Subcutaneous abdominal adipose tissue (tissue), 5 donors: ENCODE measurements around the gene EHF.

Source experiments
- H3K27ac ChIP-seq: one replicate; pipeline ENCODE4 v1.7.0; 2013; ENCODE audit warnings: low read depth, mild to moderate bottlenecking, inconsistent platforms, low read length, moderate library complexity
- H3K27me3 ChIP-seq, 5 donors: one replicate each; pipeline ENCODE4 v1.7.0; 2013; ENCODE audit warnings: low read length in 5 of 5, inconsistent platforms in 1 of 5; ENCODE audit not compliant: control insufficient read depth in 5 of 5, insufficient read depth in 4 of 5
- H3K36me3 ChIP-seq, 5 donors: one replicate each; pipeline ENCODE4 v1.7.0; 2013; ENCODE audit warnings: low read length in 5 of 5; ENCODE audit not compliant: control insufficient read depth in 5 of 5, insufficient read depth in 5 of 5
- H3K4me1 ChIP-seq, 5 donors: one replicate each; pipeline ENCODE4 v1.7.0; 2013; ENCODE audit warnings: low read length in 5 of 5, mild to moderate bottlenecking in 3 of 5, moderate library complexity in 1 of 5; ENCODE audit not compliant: control insufficient read depth in 5 of 5, insufficient read depth in 5 of 5
- H3K4me3 ChIP-seq, 5 donors: one replicate each; pipeline ENCODE4 v1.7.0; 2013; ENCODE audit warnings: low read length in 5 of 5, low read depth in 1 of 5
- H3K9ac ChIP-seq, 5 donors: one replicate each; pipeline ENCODE4 v1.7.0; 2013; ENCODE audit warnings: low read length in 5 of 5, mild to moderate bottlenecking in 4 of 5, moderate library complexity in 3 of 5
- H3K9me3 ChIP-seq, 5 donors: one replicate each; pipeline ENCODE4 v1.7.0; 2013; ENCODE audit warnings: low read length in 5 of 5; ENCODE audit not compliant: control insufficient read depth in 5 of 5
- donor health status: healthy.
- donor health status: healthy.
- donor health status: healthy.
- donor health status: healthy.
- donor health status: healthy.

EHF gene

DNA sequence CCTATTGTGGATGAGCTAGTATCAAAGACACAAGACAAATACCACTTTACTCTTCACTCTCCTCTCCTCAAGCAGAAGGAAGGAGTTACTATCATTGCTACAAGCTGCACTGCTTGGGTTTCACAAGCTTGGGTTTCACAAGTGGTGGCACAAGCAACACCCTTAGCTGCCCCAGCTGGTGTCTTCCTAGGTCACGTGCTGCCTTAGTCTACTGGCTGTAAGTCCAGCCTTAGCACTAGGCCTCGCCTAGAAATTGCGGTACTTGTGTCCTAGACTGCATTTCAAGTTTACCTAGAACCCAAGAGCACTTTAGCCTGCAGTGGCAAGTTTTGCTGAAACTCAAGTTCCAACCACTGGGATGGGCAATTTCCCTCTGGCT lies 86.6 kb downstream of the EHF start:
- peaks cover 6 to 20% (median 14%) of the 10 kb centered on the region in 5 donors for H3K9me3 ChIP-seq
- H3K9ac ChIP-seq, result no peak overlapping the region
- no peaks in the 10 kb centered on the region for H3K4me1 ChIP-seq
- H3K27ac ChIP-seq, result no peak overlapping the region
- H3K27me3 ChIP-seq, result no peaks in the 10 kb centered on the region
- H3K36me3 ChIP-seq, result no peaks in the 10 kb centered on the region
- no peak overlapping the region for H3K4me3 ChIP-seq
